ENCODE measurements around the gene TSPAN16.

The TSPAN16 gene

GRCh38 chr19:11268783-11269267, 27.1 kb upstream of the TSPAN16 start:
- no peak for DNase-seq (ENCODE audit: low read depth in 2 of 2)

GRCh38 chr19:11269408-11269807, 26.6 kb upstream of the TSPAN16 start:
- DNase-seq (ENCODE audit: low read depth in 2 of 2), result no peak

DNA sequence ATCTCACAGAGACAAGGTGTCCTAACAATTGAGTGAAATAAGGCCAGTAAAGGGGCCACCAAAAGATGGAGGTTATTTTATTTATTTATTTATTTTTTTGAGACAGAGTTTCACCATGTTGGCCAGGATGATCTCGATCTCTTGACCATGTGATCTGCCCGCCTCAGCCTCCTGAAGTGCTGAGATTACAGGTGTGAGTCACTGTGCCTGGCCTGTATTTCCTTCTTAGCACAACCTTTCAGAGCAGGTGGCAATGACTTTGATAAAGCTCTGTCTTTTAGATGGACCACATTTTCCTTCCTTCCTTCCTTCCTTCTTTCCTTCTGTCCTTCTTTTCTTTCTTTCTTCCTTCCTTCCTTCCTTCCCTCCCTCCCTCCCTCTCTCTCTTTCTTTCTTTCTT, 22.7 kb upstream of the TSPAN16 start:
- no peak for DNase-seq (ENCODE audit: low read depth in 2 of 2)

- no peak for DNase-seq (ENCODE audit: low read depth in 2 of 2)
Measured at GRCh38 chr19:11273989-11274388, 22.0 kb upstream of the TSPAN16 start.

DNA sequence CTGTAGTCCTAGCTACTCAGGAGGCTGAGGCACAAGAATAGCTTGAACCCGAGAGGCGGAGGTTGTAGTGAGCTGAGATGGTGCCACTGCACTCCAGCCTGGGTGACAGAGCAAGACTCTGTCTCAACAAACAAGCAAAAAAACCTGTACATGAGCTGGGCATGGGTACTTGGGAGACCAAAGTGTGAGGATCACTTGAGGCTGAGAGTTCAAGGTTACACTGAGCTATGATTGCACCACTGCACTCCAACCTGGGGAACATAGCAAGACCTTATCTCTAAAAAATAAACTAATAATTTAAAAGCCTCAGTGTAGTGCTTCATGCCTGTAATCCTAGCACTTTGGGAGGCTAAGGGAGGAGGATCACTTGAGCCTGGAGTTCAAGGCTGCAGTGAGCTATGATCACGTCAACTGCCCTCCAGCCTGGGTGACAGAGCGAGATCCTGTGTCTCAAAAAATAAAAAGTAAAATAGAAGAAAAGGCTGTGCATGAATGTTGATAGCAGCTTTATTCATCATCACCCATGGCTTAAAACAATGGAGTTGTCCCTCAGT, 21.4 kb upstream of the TSPAN16 start:
- no peak for DNase-seq (ENCODE audit: low read depth in 2 of 2)

GRCh38 chr19:11278670-11279069, 17.3 kb upstream of the TSPAN16 start:
- no peak for DNase-seq (ENCODE audit: low read depth in 2 of 2)

DNA sequence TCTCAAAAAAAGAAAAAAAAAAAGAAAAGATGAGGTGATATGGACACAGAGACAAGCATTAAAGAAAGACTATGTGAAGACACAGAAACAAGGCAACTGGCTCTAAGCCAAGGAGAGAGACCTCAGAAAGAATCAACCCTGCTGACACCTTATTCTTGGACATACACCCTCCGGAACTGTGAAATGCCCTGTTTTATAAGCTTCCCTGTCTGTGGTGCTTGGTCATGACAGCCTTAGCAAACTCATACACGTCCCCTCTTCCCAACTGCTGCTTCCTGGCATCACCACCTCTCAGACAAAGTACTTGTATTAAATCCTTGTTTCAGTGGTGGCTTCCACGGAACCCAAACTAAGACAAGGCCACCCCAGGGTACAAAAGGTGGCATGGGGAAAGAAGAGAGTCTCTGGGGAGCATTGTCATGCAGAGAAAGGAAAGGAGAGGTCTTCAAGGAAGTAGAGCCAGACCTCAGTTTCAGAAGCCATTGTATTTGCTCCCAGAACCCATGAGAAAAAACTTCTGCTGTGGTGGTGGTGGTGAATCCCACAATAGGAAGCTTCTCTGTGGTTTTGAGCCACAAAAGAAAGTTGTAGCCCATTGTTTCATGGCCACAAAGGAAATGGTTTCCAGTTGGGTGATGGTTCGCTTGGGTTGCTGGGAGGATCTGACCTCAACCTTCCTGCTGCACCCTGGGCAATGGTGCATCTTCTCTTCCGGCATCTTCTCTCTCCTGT, 16.3 kb upstream of the TSPAN16 start:
- no peak for DNase-seq (ENCODE audit: low read depth in 2 of 2)

- DNase-seq (ENCODE audit: low read depth in 2 of 2), result no peak
Measured at GRCh38 chr19:11281356-11282049, 14.5 kb upstream of the TSPAN16 start.

- DNase-seq (ENCODE audit: low read depth in 2 of 2), result no peak
Measured at GRCh38 chr19:11284515-11284914, 11.4 kb upstream of the TSPAN16 start.

DNA sequence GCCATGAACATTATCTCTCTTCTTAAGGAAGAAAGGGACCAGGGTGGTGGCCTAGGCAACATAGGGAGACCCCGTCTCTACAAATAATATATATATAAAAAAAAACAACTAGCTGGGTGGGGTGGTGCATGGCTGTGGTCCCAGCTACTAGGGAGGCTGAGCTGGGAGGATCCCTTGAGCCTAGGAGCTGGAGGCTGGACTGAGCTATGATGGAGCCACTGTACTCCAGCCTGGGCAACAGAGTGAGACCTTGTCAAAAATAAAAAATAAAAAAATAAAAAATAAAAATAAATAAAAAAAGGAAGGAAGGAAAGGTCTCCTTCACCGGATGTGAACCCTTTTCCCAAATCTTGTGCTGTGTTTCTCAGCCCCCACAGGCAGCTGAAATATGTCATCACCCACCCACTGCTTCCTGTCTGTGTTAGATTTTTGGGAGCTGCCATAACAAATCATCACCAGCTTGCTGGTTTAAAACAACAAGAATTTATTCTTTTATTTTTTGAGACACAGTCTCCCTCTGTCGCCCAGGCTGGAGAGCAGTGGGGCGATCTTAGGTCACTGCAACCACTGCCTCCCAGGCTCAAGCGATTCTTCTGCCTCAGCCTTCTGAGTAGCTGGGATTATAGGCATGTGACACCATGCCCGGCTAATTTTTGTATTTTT, 9.5 kb upstream of the TSPAN16 start:
- DNase-seq (ENCODE audit: low read depth in 2 of 2), result no peak

- no peak for DNase-seq (ENCODE audit: low read depth in 2 of 2)
Measured at GRCh38 chr19:11288349-11288748, 7.6 kb upstream of the TSPAN16 start.

- no peak for DNase-seq (ENCODE audit: low read depth in 2 of 2)
Measured at GRCh38 chr19:11290256-11290655, 5.7 kb upstream of the TSPAN16 start.

- DNase-seq (ENCODE audit: low read depth in 2 of 2), result no peak
Measured at GRCh38 chr19:11291415-11291814, 4.5 kb upstream of the TSPAN16 start.

DNA sequence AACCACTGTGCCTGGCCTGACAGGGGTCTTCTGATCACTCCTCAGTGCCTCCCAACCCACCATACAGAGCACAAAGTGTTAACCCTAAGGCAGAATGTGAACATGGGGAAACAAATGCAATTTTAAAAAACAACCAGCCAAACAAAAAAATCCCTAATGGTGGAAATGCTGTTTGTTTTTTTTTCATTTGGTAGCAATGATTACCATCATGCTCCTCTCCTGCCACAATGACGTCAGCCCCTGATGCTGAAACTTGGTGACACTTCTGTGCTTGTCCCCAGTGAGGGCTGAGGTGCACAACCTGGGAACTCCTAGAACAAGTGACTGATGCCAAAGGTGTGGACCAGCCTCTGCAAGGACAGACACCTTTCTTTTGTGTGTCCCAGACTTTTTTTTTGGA, 4.0 kb upstream of the TSPAN16 start:
- DNase-seq (ENCODE audit: low read depth in 2 of 2), result no peak

DNA sequence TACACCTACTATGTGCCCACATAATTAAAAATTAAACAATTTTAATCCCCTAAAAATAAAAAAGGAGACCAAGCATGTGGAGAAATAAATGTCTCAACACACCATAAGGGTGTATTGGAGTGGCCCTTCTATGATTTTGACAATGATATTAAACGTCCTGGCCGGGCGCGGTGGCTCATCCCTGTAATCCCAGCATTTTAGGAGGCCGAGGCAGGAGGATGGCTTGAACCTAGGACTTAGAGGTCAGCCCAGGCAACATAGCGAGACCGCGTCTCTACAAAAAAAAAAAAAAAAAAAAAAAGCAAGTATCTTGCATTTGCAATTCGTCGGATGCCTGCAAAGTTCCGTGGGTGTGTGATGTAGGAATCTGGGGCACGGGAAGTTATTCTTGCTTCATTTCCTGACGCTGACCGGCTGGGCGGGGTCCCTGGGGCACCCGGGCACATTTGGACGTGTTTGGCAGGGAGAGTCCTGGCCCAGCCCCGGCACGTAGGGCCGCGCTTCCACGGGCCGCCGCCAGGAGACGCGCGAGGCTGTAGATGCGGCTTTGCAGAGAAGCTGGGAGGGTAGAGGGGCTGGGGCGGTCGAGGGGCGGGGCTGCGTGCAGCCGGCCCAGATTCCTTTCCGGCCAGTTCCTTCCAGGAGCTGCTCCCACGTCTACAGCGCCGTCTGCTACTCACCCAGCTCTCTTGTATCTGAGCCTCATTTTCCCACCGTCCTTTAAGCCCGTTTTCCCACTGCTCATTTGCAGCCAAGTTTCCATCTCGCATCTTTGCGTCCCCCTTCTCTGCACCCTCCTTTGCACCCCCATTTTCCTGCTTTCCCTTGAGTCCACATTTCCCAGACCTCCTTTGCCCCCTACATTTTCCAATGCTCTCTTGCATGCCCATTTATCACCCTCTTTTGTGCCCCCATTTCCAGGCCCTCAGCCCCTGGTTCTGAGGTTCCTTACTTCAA, 2.2 kb upstream of the TSPAN16 start:
- DNase-seq (ENCODE audit: low read depth in 2 of 2), result peak; percentile 72 to 77

- DNase-seq (ENCODE audit: low read depth in 2 of 2), result no peak
Measured at GRCh38 chr19:11295180-11295579, 780 bp upstream of the TSPAN16 start.

DNA sequence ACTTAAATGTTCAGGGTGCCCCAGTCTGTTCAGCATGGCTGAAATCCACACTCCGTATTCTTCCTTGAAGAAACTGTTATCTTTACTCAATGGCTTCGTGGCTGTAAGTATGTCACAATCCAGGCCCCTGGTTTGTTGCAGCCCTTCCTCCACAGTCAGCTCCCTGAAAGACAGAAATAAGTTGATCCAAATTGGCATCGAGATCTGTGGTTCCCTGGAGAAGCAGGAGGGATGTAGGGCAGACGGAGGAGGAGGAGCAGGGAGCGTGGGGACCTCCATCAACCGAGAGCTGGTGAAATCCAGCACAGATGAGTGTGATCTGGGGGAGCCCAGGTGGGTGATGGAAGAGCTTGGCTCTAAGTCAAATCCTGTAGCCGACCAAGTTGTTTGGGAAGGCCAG, 304 bp downstream of the TSPAN16 start:
- no peak for DNase-seq (ENCODE audit: low read depth in 2 of 2)

- DNase-seq (ENCODE audit: low read depth in 2 of 2), result no peak
Measured at GRCh38 chr19:11299946-11300810, 4.2 kb downstream of the TSPAN16 start.

DNA sequence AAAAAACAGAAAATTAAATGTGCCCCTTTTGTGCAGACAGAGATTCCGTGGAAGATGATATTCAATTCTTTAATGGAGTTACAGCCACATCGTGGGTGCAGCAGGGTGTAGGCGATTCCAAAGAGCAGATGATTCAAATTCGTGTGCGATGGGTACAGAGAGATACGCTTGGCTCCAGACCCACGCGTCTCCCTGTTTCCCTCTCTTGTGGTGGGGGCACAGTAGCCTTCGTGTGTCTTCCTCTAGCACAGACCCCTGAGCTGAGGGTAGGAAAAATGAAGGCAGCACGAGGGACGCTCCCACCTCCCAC, 4.8 kb downstream of the TSPAN16 start:
- DNase-seq (ENCODE audit: low read depth in 2 of 2), result no peak

GRCh38 chr19:11304936-11305335, 9.0 kb downstream of the TSPAN16 start:
- no peak for DNase-seq (ENCODE audit: low read depth in 2 of 2)

DNA sequence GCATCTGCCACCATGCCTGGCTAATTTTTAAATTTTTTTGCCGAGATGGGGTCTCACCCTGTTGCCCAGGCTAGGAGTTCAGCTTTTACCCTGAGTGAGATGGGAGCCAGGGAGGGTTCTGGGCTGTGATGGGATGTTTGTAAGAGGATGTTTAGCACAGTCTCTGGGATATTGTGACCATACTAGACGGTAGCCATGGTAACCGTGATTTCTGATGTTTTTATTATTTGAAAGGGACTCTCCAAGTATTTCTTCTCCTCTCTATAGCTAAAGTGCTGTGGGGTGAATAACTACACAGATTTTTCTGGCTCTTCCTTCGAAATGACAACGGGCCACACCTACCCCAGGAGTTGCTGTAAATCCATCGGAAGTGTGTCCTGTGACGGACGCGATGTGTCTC, 10.4 kb downstream of the TSPAN16 start:
- no peak for DNase-seq (ENCODE audit: low read depth in 2 of 2)
